WERI-Rb-1 (cell line): Measurements from ENCODE around the gene BIN1.
A peak's percentile ranks its signal among the peaks of the same experiment; 100 is the strongest.

ENCODE experiments used
- DNase-seq: peaks from one replicate; pipeline ENCODE4 v3.0.0-alpha.2; 2020
- H3K27ac ChIP-seq: fragments of 250-450 bp; sonication (Bioruptor Pico); 2 replicates; pipeline ENCODE4 v1.5.1; 2020; ENCODE audit warnings: mild to moderate bottlenecking, moderate library complexity
- H3K27me3 ChIP-seq: fragments of 250-450 bp; sonication (Bioruptor Pico); 2 replicates; pipeline ENCODE4 v1.5.1; 2021; ENCODE audit warnings: mild to moderate bottlenecking, low read depth, moderate library complexity; ENCODE audit not compliant: insufficient read depth, severe bottlenecking
- H3K36me3 ChIP-seq: fragments of 250-450 bp; sonication (Bioruptor Pico); 2 replicates; pipeline ENCODE4 v1.5.1; 2020; ENCODE audit warnings: mild to moderate bottlenecking, moderate library complexity
- H3K4me3 ChIP-seq: 2 replicates; pipeline ENCODE4 v1.5.1; 2011; ENCODE audit warnings: low read depth, mild to moderate bottlenecking, control low read depth, low read length
- H3K9me3 ChIP-seq: fragments of 250-450 bp; sonication (Bioruptor Pico); 2 replicates; pipeline ENCODE4 v1.5.1; 2021; ENCODE audit warnings: mild to moderate bottlenecking, moderate library complexity; ENCODE audit not compliant: severe bottlenecking
- TF ChIP-seq, protein P1 (sequence below): IDR thresholded peaks from 2 replicates; pipeline ENCODE4 v1.5.1; 2011; ENCODE audit warnings: low read depth, mild to moderate bottlenecking, control low read depth, inconsistent platforms, low read length

Gene BIN1

GRCh38 chr2:127143841-127144782 lies 37.2 kb upstream of the BIN1 start:
- H3K27me3 ChIP-seq = no peaks in the 10 kb centered on the region
- H3K27ac ChIP-seq = no peak overlapping the region
- peaks cover 1% of the 10 kb centered on the region for H3K9me3 ChIP-seq
- H3K4me3 ChIP-seq = no peak overlapping the region
- TF ChIP-seq, protein P1, sequence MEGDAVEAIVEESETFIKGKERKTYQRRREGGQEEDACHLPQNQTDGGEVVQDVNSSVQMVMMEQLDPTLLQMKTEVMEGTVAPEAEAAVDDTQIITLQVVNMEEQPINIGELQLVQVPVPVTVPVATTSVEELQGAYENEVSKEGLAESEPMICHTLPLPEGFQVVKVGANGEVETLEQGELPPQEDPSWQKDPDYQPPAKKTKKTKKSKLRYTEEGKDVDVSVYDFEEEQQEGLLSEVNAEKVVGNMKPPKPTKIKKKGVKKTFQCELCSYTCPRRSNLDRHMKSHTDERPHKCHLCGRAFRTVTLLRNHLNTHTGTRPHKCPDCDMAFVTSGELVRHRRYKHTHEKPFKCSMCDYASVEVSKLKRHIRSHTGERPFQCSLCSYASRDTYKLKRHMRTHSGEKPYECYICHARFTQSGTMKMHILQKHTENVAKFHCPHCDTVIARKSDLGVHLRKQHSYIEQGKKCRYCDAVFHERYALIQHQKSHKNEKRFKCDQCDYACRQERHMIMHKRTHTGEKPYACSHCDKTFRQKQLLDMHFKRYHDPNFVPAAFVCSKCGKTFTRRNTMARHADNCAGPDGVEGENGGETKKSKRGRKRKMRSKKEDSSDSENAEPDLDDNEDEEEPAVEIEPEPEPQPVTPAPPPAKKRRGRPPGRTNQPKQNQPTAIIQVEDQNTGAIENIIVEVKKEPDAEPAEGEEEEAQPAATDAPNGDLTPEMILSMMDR = peak; percentile 25; the same call in 1 of the 2 replicates
- no peaks in the 10 kb centered on the region for H3K36me3 ChIP-seq
- DNase-seq = no peak

DNA sequence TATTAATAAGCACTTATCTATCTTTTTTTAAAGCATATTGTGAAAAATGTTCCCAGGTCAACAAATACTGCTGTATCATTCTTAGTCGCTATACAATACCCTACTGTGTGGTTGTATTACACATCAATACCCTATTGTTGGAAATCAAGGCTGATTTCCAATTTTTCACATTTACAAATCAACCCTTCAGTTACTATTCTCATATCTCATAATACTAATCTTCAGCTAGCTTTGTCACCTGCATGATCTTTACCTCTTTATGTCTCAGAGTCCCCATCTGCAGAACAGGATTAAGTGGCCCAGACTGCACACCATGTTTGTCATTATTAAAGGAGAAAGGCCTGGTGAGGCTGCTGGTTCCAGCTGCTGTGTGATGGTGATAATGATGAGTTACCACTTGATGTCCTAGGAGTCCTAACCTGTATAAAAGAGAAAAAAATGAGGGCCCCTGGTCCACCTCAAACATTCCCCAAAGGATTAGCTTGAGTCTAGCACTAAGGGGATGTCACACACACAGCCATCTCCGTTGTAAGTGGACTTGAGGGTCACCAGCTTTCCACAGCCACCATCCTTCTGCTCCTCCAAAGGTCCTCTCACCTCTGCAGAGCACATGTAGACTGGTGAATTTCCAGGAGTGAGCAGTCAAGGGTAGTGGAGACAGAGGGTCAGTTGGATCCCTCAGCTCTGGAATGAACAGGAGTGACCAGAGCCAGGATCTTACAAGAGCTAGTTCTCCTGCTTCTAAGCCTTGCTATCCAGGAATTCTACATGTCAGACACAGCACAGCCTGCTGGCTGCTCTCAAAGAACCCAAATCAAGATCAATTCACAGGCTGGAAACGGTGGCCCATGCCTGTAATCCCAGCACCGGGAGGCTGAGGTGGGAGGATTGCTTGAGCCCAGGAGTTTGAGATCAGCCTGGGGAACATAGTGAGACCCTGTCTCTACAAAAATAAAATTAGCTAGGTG lies 36.0 kb upstream of the BIN1 start:
- Histone ChIP-seq H3K9me3 (peaks cover 4% of the 10 kb centered on the region), H3K27ac (peak overlapping the region; percentile 34), H3K27me3 (no peaks in the 10 kb centered on the region), H3K36me3 (no peaks in the 10 kb centered on the region), H3K4me3 (no peak overlapping the region)
- TF ChIP-seq, protein P1 = peak; percentile 28; the same call in 1 of the 2 replicates
- DNase-seq = no peak

DNA sequence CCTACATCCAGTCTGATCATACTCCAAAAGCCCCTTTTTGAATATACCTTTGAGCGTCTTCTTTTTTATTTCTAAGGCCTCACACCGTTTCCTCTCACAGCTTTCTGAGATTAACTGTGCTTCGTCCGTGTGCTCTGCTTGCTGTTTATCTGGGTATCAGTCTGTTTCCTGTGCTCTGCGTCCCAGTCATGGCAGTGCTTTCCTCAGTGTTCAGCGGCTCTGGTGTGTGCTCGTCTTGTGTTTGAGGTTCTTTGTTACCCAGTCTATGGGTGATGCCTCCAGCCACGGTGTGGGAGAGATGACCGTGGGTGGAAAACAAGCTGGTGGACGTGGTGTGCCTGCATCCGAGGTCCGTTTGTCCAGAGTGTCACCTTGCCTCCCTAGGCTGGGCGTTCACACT lies 33.6 kb upstream of the BIN1 start:
- TF ChIP-seq, protein P1 = no peak
- DNase-seq = no peak
- Histone ChIP-seq H3K4me3 (no peak overlapping the region), H3K27me3 (no peaks in the 10 kb centered on the region), H3K9me3 (peaks cover 4% of the 10 kb centered on the region), H3K27ac (no peak overlapping the region), H3K36me3 (no peaks in the 10 kb centered on the region)

DNA sequence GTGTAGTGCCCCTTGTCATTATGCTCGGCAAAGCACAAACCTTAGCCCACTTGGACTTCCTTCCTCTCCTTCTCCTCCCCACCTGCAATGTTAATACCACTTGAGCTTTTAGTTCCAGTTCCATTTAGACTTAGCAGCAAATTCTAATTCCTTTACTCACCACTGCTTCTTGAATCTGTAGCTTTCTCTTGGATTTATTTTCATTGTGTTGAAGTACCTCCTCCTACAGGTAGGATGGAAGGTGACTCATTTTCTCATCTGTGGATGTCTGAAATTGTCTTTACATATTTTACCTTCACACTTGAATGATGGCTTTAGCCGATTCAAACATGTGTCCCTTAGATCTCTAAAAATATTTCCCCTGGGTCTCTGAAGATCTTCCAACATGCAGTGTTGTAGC lies 32.8 kb upstream of the BIN1 start:
- Histone ChIP-seq H3K27me3 (no peaks in the 10 kb centered on the region), H3K27ac (no peak overlapping the region)
- DNase-seq = no peak

DNA sequence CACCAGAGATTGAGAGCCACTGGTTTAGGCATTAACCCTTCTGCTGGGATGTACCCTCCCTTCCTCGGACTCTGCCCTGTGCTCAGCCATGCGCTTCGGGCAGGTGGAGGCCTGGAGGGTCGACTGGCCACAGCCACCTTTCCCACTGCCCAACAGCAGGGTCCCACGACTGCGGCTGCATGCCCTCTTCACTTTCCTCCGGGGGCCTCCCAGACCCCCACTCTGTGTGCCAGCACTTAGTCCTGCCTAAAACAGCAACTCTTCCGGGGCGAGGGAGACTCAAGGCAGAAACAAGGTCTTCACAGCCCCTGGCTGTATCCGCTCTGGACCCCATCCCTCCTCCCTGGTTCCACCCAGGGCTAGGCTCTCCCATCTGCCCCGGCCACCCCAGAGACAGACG lies 31.3 kb upstream of the BIN1 start:
- Histone ChIP-seq H3K9me3 (peaks cover 4% of the 10 kb centered on the region), H3K36me3 (no peaks in the 10 kb centered on the region), H3K4me3 (no peak overlapping the region), H3K27me3 (no peaks in the 10 kb centered on the region), H3K27ac (no peak overlapping the region)
- TF ChIP-seq, protein P1 = no peak
- DNase-seq = no peak

More for the DNA sequence above, 32.8 kb upstream of the BIN1 start:
- TF ChIP-seq, protein P1 = no peak
- H3K36me3 ChIP-seq = no peaks in the 10 kb centered on the region
- peaks cover 4% of the 10 kb centered on the region for H3K9me3 ChIP-seq
- H3K4me3 ChIP-seq = no peak overlapping the region
